Activated naive CD8-positive, alpha-beta T cell (primary cell): ENCODE measurements around the gene TMEM131.
"Not testable (repeated sequence)": the region's sequence is repeated elsewhere in the genome, so short reads cannot be mapped to it uniquely, and the experiment has no call there.

Experiments
- H3K27ac Mint-ChIP-seq: one replicate; pipeline ENCODE4 v1.8.0; 2021; ENCODE audit warnings: mixed read lengths
- H3K27me3 Mint-ChIP-seq: one replicate; pipeline ENCODE4 v1.8.0; 2021; ENCODE audit warnings: mixed read lengths
- H3K36me3 Mint-ChIP-seq: one replicate; pipeline ENCODE4 v1.8.0; 2021; ENCODE audit warnings: mixed read lengths
- H3K4me1 Mint-ChIP-seq: one replicate; pipeline ENCODE4 v1.8.0; 2021; ENCODE audit warnings: low read depth, mixed read lengths
- H3K4me3 Mint-ChIP-seq: one replicate; pipeline ENCODE4 v1.8.0; 2021; ENCODE audit warnings: mild to moderate bottlenecking, mixed read lengths
- H3K9me3 Mint-ChIP-seq: one replicate; pipeline ENCODE4 v1.8.0; 2021; ENCODE audit warnings: low read depth, mixed read lengths

TMEM131 gene

DNA sequence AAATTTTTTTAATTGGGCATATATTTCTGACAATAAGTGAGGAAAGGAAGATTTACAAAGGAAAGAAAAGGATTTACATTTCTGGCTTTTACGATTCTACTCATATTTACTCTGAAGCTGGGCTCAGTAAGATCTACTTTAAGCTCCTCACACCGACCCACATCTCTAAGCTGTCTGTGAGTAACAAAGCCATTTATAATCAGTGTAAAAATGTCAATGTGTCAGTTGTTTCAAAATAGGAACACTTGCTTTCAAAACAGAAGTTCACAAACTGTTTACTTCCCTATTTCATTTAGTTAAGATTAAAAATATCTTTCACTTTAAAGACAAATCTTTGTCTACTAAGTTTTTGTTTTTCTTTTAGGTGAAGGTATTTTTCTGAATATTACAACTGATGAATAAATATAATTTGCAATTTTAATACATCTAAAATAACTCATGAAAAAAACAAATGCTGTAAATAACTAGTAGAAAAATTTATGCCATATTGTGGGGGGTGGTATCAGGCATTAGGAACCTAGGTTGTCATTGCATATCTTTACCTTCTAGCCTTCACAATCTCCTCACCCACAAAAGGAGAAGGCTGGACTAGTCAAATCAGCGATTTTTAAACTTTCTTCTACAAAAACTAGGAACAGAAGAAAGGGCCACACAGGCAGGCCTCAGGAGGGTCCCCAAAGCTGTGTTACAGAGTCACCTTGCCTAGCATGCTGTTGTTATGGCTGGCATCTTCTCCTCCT, 64.5 kb downstream of the TMEM131 start:
- H3K27me3 Mint-ChIP-seq = no peaks in the 10 kb centered on the region
- peaks cover 4% of the 10 kb centered on the region for H3K9me3 Mint-ChIP-seq
- peaks cover 63% of the 10 kb centered on the region for H3K4me1 Mint-ChIP-seq
- no peak overlapping the region for H3K27ac Mint-ChIP-seq
- no peak overlapping the region for H3K4me3 Mint-ChIP-seq
- peaks cover 4% of the 10 kb centered on the region for H3K36me3 Mint-ChIP-seq

DNA sequence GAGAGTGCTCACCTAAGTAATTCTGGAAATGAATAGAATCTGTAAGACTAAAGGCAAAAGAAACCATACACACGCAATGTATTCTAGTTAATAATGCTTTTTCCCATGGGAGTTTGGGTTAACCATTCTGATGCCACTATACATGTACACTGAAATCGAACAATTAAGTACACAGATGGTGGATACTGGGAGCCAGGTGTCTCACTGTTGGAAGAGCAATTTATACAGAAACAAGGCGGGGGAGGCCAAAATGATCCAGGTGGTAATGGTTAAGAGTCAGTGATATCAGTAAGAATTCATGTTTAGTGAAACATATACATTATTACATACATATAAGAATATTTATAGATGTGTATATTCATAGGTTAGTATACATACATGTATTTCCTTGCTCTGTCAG, 67.2 kb downstream of the TMEM131 start:
- Mint-ChIP-seq H3K36me3 (peaks cover 10% of the 10 kb centered on the region), H3K4me3 (no peak overlapping the region), H3K9me3 (peaks cover 4% of the 10 kb centered on the region), H3K4me1 (peaks cover 40% of the 10 kb centered on the region), H3K27ac (no peak overlapping the region), H3K27me3 (no peaks in the 10 kb centered on the region)

DNA sequence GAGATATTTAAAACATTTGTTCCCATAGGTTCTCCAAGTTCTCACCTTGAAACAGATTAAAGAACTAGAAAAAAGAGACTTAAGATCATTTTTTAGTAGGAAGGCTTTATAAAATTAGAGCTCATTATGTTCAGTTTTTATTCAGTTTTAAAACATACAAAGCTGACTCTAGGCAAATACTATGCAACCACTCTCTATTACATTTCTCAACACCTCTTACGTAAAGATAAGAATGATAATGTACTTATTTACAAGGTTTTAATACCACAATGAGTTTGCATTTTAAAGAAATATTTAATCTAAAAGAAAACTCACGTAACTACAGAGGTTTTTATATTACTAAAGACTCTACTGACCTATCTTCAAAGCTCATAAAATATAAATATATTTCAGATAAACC, 68.8 kb downstream of the TMEM131 start:
- H3K4me1 Mint-ChIP-seq = peaks cover 29% of the 10 kb centered on the region
- no peak overlapping the region for H3K4me3 Mint-ChIP-seq
- H3K27me3 Mint-ChIP-seq = no peaks in the 10 kb centered on the region
- H3K36me3 Mint-ChIP-seq = peaks cover 15% of the 10 kb centered on the region
- H3K9me3 Mint-ChIP-seq = no peaks in the 10 kb centered on the region
- H3K27ac Mint-ChIP-seq = no peak overlapping the region

DNA sequence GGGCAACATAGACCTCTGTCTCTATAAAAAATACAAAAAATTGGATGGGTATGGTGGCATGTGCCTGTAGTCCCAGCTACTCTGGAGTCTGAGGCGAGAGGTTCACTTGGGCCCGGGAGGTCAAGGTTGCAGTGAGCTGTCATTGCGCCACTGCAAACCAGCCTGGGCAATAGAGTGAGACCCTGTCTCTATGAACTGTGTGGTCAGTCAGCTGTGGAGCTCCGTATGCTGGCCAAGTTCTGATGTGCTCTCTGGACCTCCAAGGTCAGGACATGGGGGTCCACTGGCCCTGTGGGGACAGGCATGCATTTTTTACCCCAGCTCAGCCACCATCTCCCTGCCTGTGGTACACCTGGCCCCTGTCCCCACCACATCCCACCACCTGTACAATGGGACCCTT, 71.6 kb downstream of the TMEM131 start:
- no peak overlapping the region for H3K4me3 Mint-ChIP-seq
- H3K9me3 Mint-ChIP-seq = no peaks in the 10 kb centered on the region
- H3K4me1 Mint-ChIP-seq = peaks cover 17% of the 10 kb centered on the region
- no peaks in the 10 kb centered on the region for H3K27me3 Mint-ChIP-seq
- no peak overlapping the region for H3K27ac Mint-ChIP-seq
- peaks cover 34% of the 10 kb centered on the region for H3K36me3 Mint-ChIP-seq

DNA sequence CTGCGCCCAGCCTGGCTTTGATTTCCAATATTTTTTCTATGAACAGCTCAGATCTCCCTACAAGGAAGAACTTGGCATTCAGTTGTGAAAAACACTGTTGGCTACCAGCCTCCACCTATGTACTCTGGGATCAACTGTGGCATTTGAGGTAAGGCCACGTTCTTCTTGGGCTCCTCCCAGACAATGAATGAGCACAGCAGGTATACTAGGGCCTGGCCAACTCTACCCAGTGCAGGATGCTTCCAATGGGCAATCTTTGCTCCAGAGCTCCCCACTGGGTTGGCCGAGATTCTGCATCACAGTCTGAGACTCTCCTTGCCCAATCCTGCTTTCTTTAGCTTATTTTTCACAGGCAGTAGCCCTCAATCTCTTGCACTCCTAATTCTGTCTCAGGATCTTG, 75.9 kb downstream of the TMEM131 start:
- no peaks in the 10 kb centered on the region for H3K27me3 Mint-ChIP-seq
- no peaks in the 10 kb centered on the region for H3K9me3 Mint-ChIP-seq
- H3K27ac Mint-ChIP-seq = no peak overlapping the region
- H3K36me3 Mint-ChIP-seq = peaks cover 36% of the 10 kb centered on the region
- no peak overlapping the region for H3K4me3 Mint-ChIP-seq
- peaks cover 26% of the 10 kb centered on the region for H3K4me1 Mint-ChIP-seq

DNA sequence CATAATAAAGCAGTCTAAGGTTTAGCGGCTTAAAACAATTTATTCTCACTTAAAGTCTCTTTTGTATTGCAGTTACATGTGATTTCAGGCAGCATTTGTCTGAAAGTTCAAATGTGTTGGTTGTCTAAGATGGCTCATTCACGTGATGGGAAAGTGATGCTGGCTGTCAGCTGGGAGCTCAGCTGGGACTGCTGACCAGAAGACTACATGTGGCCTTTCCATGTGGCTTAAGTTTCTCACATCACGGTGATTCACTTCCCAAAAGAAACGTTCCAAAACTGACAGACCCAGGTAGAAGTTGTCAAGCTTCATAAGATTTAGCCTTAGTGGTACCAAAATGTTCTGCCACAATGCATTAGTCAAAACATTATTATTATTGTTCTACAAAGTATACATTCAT, 76.9 kb downstream of the TMEM131 start:
- Mint-ChIP-seq H3K4me3 (no peak overlapping the region), H3K27ac (no peak overlapping the region), H3K4me1 (peaks cover 33% of the 10 kb centered on the region), H3K36me3 (peaks cover 38% of the 10 kb centered on the region), H3K27me3 (no peaks in the 10 kb centered on the region), H3K9me3 (no peaks in the 10 kb centered on the region)

DNA sequence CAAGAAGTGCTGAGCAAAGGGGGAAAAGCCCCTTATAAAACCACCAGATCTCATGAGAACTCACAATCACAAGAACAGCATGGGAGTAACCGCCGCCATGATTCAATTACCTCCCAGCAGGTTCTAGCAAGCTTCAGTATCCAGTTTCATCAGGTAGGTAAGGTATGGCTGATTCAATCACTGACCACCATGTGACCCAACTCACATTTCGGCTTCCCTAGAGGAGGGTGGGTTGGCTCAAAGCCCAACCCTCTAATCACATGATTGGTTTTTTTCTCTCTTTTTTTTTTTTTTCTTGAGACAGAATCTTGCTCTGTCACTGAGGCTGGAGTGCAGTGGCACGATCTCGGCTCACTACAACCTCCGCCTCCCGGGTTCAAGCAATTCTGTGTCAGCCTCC, 78.1 kb downstream of the TMEM131 start:
- H3K4me3 Mint-ChIP-seq, H3K27ac Mint-ChIP-seq, H3K27me3 Mint-ChIP-seq, H3K9me3 Mint-ChIP-seq: not testable (repeated sequence)
- H3K4me1 Mint-ChIP-seq = peaks cover 41% of the 10 kb centered on the region
- H3K36me3 Mint-ChIP-seq = peaks cover 42% of the 10 kb centered on the region

DNA sequence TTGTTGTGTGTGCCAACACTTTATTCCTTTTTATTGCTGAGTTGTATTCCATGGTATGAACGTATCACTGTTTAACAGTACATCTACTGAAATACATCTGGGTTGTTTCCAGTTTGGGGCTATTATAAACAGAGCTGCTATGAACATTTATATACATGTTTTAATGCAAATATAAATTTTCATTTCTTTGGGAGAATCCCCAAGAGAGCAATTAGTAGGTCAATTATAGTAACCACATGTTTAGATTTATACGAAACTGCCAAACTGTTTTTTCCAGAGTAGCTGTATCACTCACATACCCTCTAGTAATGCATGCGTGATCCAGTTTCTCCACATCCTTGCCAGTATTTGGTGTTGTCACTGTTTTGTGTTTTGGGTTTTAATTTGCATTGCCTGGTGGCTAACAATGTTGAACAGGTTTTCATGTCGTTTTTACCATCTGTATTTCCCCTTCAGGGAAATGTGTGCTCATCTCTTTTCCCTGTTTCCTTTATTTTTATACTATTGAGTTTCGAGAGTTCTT, 81.0 kb downstream of the TMEM131 start:
- H3K9me3 Mint-ChIP-seq = no peaks in the 10 kb centered on the region
- peaks cover 30% of the 10 kb centered on the region for H3K36me3 Mint-ChIP-seq
- H3K27ac Mint-ChIP-seq = no peak overlapping the region
- H3K4me1 Mint-ChIP-seq = peaks cover 59% of the 10 kb centered on the region
- H3K4me3 Mint-ChIP-seq = no peak overlapping the region
- H3K27me3 Mint-ChIP-seq = no peaks in the 10 kb centered on the region

DNA sequence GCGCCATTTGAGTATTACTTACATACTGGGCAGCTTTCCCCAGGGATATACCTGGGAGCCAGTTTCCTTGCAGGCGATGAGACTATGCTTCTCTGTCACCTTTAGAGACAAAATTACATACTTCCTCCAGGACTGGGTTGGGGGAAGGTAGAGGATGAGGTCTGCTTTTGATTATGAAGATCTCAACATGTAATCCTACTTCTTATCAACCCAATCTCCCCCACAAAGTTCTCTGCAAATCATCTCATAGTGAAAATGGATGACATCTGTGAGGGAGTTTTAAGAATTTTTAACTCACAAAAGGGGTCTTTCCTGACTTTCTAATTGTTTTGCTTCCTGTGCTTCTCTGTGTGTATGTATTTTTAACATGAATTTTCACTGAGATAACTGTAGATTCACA, 81.9 kb downstream of the TMEM131 start:
- H3K4me1 Mint-ChIP-seq = peaks cover 62% of the 10 kb centered on the region
- H3K27ac Mint-ChIP-seq = no peak overlapping the region
- H3K27me3 Mint-ChIP-seq = no peaks in the 10 kb centered on the region
- no peak overlapping the region for H3K4me3 Mint-ChIP-seq
- H3K9me3 Mint-ChIP-seq = no peaks in the 10 kb centered on the region
- H3K36me3 Mint-ChIP-seq = peaks cover 34% of the 10 kb centered on the region

DNA sequence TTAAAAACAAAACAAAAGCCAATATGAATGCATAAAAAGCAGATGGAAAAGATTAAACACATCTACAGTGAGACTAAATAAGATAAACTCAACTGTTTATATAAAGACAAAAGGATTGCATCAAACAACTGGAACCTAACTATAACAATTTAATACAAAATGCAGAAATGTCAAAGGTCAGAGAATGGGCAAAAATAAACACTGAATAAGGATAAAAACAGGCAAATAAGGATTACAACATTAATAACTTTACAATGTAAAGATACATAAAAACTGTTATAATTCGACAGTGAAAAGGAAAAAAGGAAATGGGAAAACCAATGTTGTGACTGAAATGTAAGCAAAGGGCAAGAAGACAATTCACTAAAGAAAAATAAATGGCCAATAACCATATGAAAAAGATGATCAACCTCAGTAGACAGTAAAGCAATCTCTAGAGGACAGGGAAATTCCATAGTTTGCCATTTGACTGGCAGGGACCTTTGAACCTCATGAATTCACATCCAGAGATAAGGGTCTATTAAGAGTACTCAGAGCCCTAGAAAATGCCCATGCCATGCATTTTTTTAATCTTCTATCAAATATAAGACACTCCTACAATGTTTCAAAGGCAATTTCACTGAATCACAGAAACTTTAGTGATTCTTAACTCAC, 83.7 kb downstream of the TMEM131 start:
- H3K27ac Mint-ChIP-seq = no peak overlapping the region
- H3K9me3 Mint-ChIP-seq = no peaks in the 10 kb centered on the region
- no peaks in the 10 kb centered on the region for H3K27me3 Mint-ChIP-seq
- peaks cover 51% of the 10 kb centered on the region for H3K4me1 Mint-ChIP-seq
- H3K4me3 Mint-ChIP-seq = no peak overlapping the region
- peaks cover 32% of the 10 kb centered on the region for H3K36me3 Mint-ChIP-seq

DNA sequence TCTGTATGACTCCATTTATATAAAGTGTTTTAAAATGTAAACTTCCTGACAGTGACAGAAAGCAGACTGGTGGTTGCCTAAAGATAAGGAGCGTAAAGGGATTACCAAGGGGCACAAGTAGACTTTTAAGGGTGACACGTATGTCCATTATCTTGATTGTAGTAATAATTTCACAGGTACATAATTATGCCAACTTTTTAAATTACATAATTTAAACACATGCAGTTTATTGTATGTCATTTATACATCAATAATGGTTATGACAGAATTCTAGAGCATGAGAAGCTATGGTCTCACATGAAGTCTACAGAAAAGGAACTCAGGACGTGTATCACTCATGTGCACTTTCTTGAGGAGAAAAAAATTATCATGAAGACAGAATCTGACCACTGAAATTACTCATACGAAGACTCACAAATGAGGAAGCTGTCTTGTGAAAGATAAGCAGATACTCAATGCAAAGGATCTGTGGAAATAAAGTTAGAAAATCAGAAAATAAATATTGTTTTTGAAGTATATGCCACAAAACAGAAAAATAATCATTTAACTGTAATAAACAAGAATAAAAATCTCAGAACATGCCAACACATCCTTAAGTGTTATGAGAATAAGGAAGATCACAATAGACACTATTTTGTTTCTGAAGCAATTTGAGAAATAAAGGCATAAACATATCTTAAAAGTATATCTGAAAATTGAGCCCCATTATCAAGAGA, 84.4 kb downstream of the TMEM131 start:
- no peaks in the 10 kb centered on the region for H3K27me3 Mint-ChIP-seq
- no peak overlapping the region for H3K4me3 Mint-ChIP-seq
- no peaks in the 10 kb centered on the region for H3K9me3 Mint-ChIP-seq
- peak overlapping the region; percentile 25 for H3K27ac Mint-ChIP-seq
- H3K36me3 Mint-ChIP-seq = peaks cover 38% of the 10 kb centered on the region
- H3K4me1 Mint-ChIP-seq = peaks cover 50% of the 10 kb centered on the region

DNA sequence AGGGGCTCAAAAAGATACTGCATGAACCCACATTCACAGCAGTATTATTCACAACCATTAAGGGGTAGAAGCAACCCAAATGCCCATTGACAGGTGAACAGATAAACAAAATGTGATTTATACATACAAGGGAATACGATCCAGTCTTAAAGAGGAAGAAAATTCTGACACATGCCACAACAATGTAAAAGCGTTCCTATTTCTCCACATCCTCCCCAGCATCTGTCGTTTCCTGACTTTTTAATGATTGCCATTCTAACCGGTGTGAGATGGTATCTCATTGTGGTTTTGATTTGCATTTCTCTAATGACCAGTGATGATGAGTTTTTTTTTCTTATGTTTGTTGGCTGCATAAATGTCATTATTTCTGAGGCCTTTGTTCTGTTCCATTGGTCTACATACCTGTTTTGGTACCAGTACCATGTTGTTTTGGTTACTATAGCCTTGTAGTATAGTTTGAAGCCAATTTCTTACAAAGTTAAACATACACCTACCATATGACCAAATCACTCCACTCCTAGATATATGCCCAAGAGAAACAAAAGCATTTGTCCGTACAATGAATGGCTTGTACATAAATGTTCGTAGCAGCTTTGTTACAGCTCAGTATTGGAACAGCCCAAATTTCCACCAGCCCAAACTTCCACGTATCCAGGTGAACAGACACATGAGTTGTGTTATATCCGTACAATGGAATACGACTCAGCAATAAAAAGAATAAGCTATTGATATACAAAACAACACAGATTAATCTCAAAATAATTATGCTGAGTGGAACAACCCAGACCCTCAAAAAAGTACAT, 85.1 kb downstream of the TMEM131 start:
- Mint-ChIP-seq H3K27ac (peak overlapping the region; percentile 25), H3K4me1 (peaks cover 49% of the 10 kb centered on the region), H3K27me3 (no peaks in the 10 kb centered on the region), H3K9me3 (no peaks in the 10 kb centered on the region), H3K36me3 (peaks cover 42% of the 10 kb centered on the region), H3K4me3 (no peak overlapping the region)

DNA sequence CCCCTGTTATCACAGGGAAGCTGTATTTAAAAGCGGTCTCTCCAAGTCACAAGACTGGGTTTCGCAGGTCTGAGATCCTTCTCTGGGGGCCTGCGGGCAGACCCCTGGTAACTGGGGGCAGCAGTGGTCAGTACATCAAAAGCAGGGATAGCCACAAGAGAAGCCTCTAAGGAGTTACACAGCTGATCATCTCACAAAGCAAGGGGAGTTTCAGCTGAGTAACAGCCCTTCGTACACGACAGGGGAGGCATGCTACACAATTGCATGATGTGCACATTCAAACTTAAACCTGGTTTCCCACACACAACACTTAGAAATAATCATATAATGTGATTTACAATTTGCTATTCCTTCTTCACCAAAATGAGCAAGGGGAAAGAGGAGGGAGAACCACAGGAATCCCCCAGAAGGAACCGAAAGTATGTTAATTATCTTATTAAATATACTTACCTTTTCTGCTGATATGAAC, 87.5 kb downstream of the TMEM131 start:
- peaks cover 46% of the 10 kb centered on the region for H3K36me3 Mint-ChIP-seq
- no peak overlapping the region for H3K27ac Mint-ChIP-seq
- H3K4me3 Mint-ChIP-seq = no peak overlapping the region
- H3K27me3 Mint-ChIP-seq = no peaks in the 10 kb centered on the region
- peaks cover 33% of the 10 kb centered on the region for H3K4me1 Mint-ChIP-seq
- no peaks in the 10 kb centered on the region for H3K9me3 Mint-ChIP-seq

DNA sequence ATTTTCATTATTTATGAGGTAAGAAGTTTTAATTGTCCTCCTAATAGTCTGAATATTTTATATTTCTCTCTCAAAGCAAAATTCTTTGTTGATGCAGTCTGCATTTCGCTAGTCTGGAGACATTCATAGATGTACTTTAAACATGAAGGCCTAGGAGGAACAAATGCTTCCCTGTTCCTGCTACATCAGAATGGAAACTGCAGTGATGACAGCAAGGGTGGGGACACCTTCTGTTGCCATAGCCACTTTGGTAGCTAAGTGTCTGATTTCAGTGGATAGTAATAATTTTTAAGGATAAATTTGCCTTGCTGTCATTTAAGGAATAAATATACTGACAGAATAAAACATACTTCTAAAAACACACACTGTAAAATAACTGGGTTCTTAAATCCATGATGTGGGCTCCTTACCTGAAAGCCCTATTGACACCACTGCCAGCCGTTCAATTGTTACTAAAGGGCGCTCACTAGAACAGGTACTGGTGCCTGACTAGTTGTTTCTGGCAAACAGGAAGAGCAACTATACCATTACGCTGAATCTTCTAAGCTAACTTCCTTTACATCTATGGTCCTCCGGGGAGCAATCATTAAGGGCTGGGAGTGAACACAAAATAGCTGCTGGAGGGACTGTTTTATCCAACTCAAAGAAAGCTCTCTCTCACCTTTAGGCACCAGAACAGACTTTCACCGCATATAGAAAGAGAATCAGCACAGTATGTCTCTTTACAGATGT, 88.2 kb downstream of the TMEM131 start:
- Mint-ChIP-seq H3K4me3 (no peak overlapping the region), H3K27me3 (no peaks in the 10 kb centered on the region)

More for the DNA sequence above, 88.2 kb downstream of the TMEM131 start:
- Mint-ChIP-seq H3K36me3 (peaks cover 47% of the 10 kb centered on the region), H3K4me1 (peaks cover 29% of the 10 kb centered on the region), H3K9me3 (no peaks in the 10 kb centered on the region), H3K27ac (no peak overlapping the region)
